Astrocyte (in vitro differentiated cells and primary cell): ENCODE data around the gene DENND6B. TPM values are rescaled to one million over a fixed set of nuclear protein-coding genes. Genes with fewer than 3 reads are reported as not detected.
"Not testable (repeated sequence)": the region's sequence is repeated elsewhere in the genome, so short reads cannot be mapped to it uniquely, and the experiment has no call there.

Experiments used
- DNase-seq: peaks from one replicate; pipeline ENCODE4 v3.0.0-alpha.2; 2010; ENCODE audit warnings: low read depth
- FAIRE-seq: peaks from 2 replicates; lab custom pipeline; 2011; peaks lifted over from hg19 to GRCh38; lab: Jason Lieb, UNC
- H2AFZ ChIP-seq: 2 replicates; pipeline ENCODE4 v1.6.0; 2012; ENCODE audit warnings: low read depth, low read length, inconsistent platforms
- H3K27ac ChIP-seq: 2 replicates; pipeline ENCODE4 v1.5.1; 2011; ENCODE audit warnings: low read depth, low read length, inconsistent platforms
- H3K27me3 ChIP-seq: 2 replicates; pipeline ENCODE4 v1.6.0; 2011; ENCODE audit warnings: low read length, inconsistent platforms; ENCODE audit not compliant: insufficient read depth
- H3K36me3 ChIP-seq: 2 replicates; pipeline ENCODE4 v1.5.1; 2011; ENCODE audit warnings: low read length, inconsistent platforms; ENCODE audit not compliant: insufficient read depth
- H3K4me1 ChIP-seq: 2 replicates; pipeline ENCODE4 v1.5.1; 2011; ENCODE audit warnings: low read length, inconsistent platforms; ENCODE audit not compliant: insufficient read depth
- H3K4me2 ChIP-seq: 2 replicates; pipeline ENCODE4 v1.6.0; 2012; ENCODE audit warnings: low read length, inconsistent platforms
- H3K4me3 ChIP-seq: 2 replicates; pipeline ENCODE4 v1.5.1; 2011; ENCODE audit warnings: low read depth, mild to moderate bottlenecking, low read length, inconsistent platforms; ENCODE audit not compliant: insufficient read depth
- H3K79me2 ChIP-seq: 2 replicates; pipeline ENCODE4 v1.6.0; 2012; ENCODE audit warnings: mild to moderate bottlenecking, low read length, inconsistent platforms; ENCODE audit not compliant: insufficient read depth
- H3K9ac ChIP-seq: 2 replicates; pipeline ENCODE4 v1.6.0; 2012; ENCODE audit warnings: mild to moderate bottlenecking, low read length, inconsistent platforms
- H3K9me3 ChIP-seq: 2 replicates; pipeline ENCODE4 v1.5.1; 2012; ENCODE audit warnings: low read depth, mild to moderate bottlenecking, low read length, inconsistent platforms; ENCODE audit not compliant: insufficient read depth
- H4K20me1 ChIP-seq: 2 replicates; pipeline ENCODE4 v1.6.0; 2012; ENCODE audit warnings: low read length, inconsistent platforms; ENCODE audit not compliant: insufficient read depth
- H3K27ac Mint-ChIP-seq: one replicate; pipeline ENCODE4 v1.8.0; 2021; ENCODE audit warnings: mild to moderate bottlenecking, mixed read lengths; ENCODE audit not compliant: unreplicated experiment
- H3K27me3 Mint-ChIP-seq: one replicate; pipeline ENCODE4 v1.8.0; 2021; ENCODE audit warnings: low read depth, mixed read lengths; ENCODE audit not compliant: unreplicated experiment
- H3K36me3 Mint-ChIP-seq: one replicate; pipeline ENCODE4 v1.8.0; 2021; ENCODE audit warnings: low read depth, mixed read lengths; ENCODE audit not compliant: unreplicated experiment
- H3K4me1 Mint-ChIP-seq: one replicate; pipeline ENCODE4 v1.8.0; 2021; ENCODE audit warnings: low read depth, mixed read lengths; ENCODE audit not compliant: unreplicated experiment
- H3K4me3 Mint-ChIP-seq: one replicate; pipeline ENCODE4 v1.8.0; 2021; ENCODE audit warnings: mild to moderate bottlenecking, moderate library complexity, mixed read lengths; ENCODE audit not compliant: unreplicated experiment
- H3K9me3 Mint-ChIP-seq: one replicate; pipeline ENCODE4 v1.8.0; 2021; ENCODE audit warnings: mild to moderate bottlenecking, mixed read lengths; ENCODE audit not compliant: unreplicated experiment
- CTCF ChIP-seq: IDR thresholded peaks from 2 replicates; pipeline ENCODE4 v1.5.1; 2011; ENCODE audit warnings: low read depth, mild to moderate bottlenecking, inconsistent platforms, low read length, moderate library complexity; ENCODE audit not compliant: insufficient read depth
- EZH2 ChIP-seq: IDR thresholded peaks from 2 replicates; pipeline ENCODE4 v1.6.1; 2012; ENCODE audit warnings: mild to moderate bottlenecking, low read length, inconsistent platforms; ENCODE audit not compliant: insufficient read depth
- total RNA-seq: library from RNA; stranded (reverse); gene quantifications from 2 replicates; pipeline ENCODE4 v1.2.1, GENCODE V29; 2021

Gene DENND6B
- total RNA-seq, 1 donor from 2014 or later = 5.4 TPM

GRCh38 chr22:50371101-50371648 lies 44.4 kb upstream of the DENND6B start:
- H4K20me1 ChIP-seq = peaks cover 26% of the 10 kb centered on the region
- Mint-ChIP-seq H3K36me3 (peaks cover 15% of the 10 kb centered on the region), H3K9me3 (no peaks in the 10 kb centered on the region), H3K27me3 (no peaks in the 10 kb centered on the region), H3K27ac (no peak overlapping the region), H3K4me1 (peaks cover 2% of the 10 kb centered on the region), H3K4me3 (no peak overlapping the region)
- H3K79me2 ChIP-seq = peaks cover 25% of the 10 kb centered on the region
- H3K4me3 ChIP-seq = no peak overlapping the region
- no peak overlapping the region for H2AFZ ChIP-seq
- DNase-seq (no peak), FAIRE-seq (no peak)
- H3K36me3 ChIP-seq = peaks cover 13% of the 10 kb centered on the region
- no peaks in the 10 kb centered on the region for H3K9me3 ChIP-seq
- H3K4me2 ChIP-seq = no peak overlapping the region
- H3K4me1 ChIP-seq = no peaks in the 10 kb centered on the region
- no peaks in the 10 kb centered on the region for H3K27me3 ChIP-seq
- H3K27ac ChIP-seq = no peak overlapping the region
- H3K9ac ChIP-seq = no peak overlapping the region
- TF ChIP-seq CTCF (no peak), EZH2 (no peak)

- H3K27ac Mint-ChIP-seq = no peak overlapping the region
These were observed 41.1 kb upstream of the DENND6B start for GRCh38 chr22:50367778-50368500.

GRCh38 chr22:50363803-50364194 lies 37.0 kb upstream of the DENND6B start:
- H3K9me3 ChIP-seq, H3K27me3 Mint-ChIP-seq, DNase-seq, H2AFZ ChIP-seq, H3K27ac Mint-ChIP-seq, H3K4me3 ChIP-seq, H3K4me3 Mint-ChIP-seq, H3K27ac ChIP-seq, H3K4me2 ChIP-seq, H3K9ac ChIP-seq, H3K4me1 ChIP-seq, H3K27me3 ChIP-seq, H3K36me3 ChIP-seq, H3K9me3 Mint-ChIP-seq, FAIRE-seq: not testable (repeated sequence)
- H3K79me2 ChIP-seq = peaks cover 88% of the 10 kb centered on the region
- Mint-ChIP-seq H3K36me3 (peaks cover 31% of the 10 kb centered on the region), H3K4me1 (peaks cover 19% of the 10 kb centered on the region)
- H4K20me1 ChIP-seq = peaks cover 77% of the 10 kb centered on the region

More at GRCh38 chr22:50367778-50368500, 41.1 kb upstream of the DENND6B start:
- H3K27me3 ChIP-seq = no peaks in the 10 kb centered on the region
- no peak overlapping the region for H3K4me2 ChIP-seq
- H3K9ac ChIP-seq = no peak overlapping the region
- H3K9me3 Mint-ChIP-seq = no peaks in the 10 kb centered on the region
- H3K4me3 ChIP-seq = no peak overlapping the region
- peaks cover 52% of the 10 kb centered on the region for H3K79me2 ChIP-seq
- no peak overlapping the region for H2AFZ ChIP-seq
- H3K4me1 Mint-ChIP-seq = peaks cover 6% of the 10 kb centered on the region
- FAIRE-seq (no peak), DNase-seq (no peak)
- peaks cover 3% of the 10 kb centered on the region for H3K36me3 ChIP-seq
- H3K27me3 Mint-ChIP-seq = no peaks in the 10 kb centered on the region
- TF ChIP-seq EZH2 (no peak), CTCF (no peak)
- H3K27ac ChIP-seq = no peak overlapping the region
- H4K20me1 ChIP-seq = peaks cover 43% of the 10 kb centered on the region
- H3K4me1 ChIP-seq = no peaks in the 10 kb centered on the region
- H3K36me3 Mint-ChIP-seq = peaks cover 21% of the 10 kb centered on the region
- no peak overlapping the region for H3K4me3 Mint-ChIP-seq
- no peaks in the 10 kb centered on the region for H3K9me3 ChIP-seq
